ENCODE results near the gene C11orf52. TPM values are rescaled to one million over a fixed set of nuclear protein-coding genes. Genes with fewer than 3 reads are reported as not detected.
A peak's percentile ranks its signal among the peaks of the same experiment; 100 is the strongest.

Gene C11orf52
- total and polyA plus RNA-seq, 2 of the 13 experiments (the other 11 are each of a cell fraction or from before 2014, with no cell fraction given), result 7.4 to 11.0 TPM

- TF ChIP-seq ZSCAN9 (CRISPR knock-in tag; IDR thresholded peaks at IDR 0.05; ENCODE audit: borderline replicate concordance) (no peak), TAF15 (IDR thresholded peaks at IDR 0.05; ENCODE audit: low read depth, low read length, poor library complexity, severe bottlenecking) (no peak), ZSCAN5A (CRISPR knock-in tag; IDR thresholded peaks at IDR 0.05; ENCODE audit: borderline replicate concordance) (0 out of 2 replicates have a peak, but pooled peaks have one; percentile 45), ZFX (CRISPR knock-in tag; IDR thresholded peaks at IDR 0.05; ENCODE audit: low read depth) (no peak), SRSF1 (optimal IDR thresholded peaks at IDR 0.05; ENCODE audit: low read depth, low read length) (no peak), DNMT1 (CRISPR knock-in tag; IDR thresholded peaks at IDR 0.05) (no peak), NBN (conservative IDR thresholded peaks at IDR 0.05) (no peak), HOXA9 (CRISPR knock-in tag; IDR thresholded peaks at IDR 0.05; ENCODE audit: borderline replicate concordance) (no peak), DDIT3 (CRISPR knock-in tag; IDR thresholded peaks at IDR 0.05) (no peak), ZFP37 (CRISPR knock-in tag; IDR thresholded peaks at IDR 0.05; ENCODE audit: borderline replicate concordance) (no peak), ATRX (CRISPR knock-in tag; IDR thresholded peaks at IDR 0.05; ENCODE audit: borderline replicate concordance) (no peak), ERF (CRISPR knock-in tag; IDR thresholded peaks at IDR 0.05) (no peak), ZNF260 (CRISPR knock-in tag; IDR thresholded peaks at IDR 0.05; ENCODE audit: borderline replicate concordance, low read depth) (no peak), FOSL2 (CRISPR knock-in tag; IDR thresholded peaks at IDR 0.05) (no peak), SKI (IDR thresholded peaks at IDR 0.05; ENCODE audit: partially characterized antibody) (no peak), NR2F6 (IDR thresholded peaks at IDR 0.05) (peak; percentile 72; the same call in 1 of the 2 replicates), NR2F6 (CRISPR knock-in tag; IDR thresholded peaks at IDR 0.05) (peak; percentile 75), ZNF207 (IDR thresholded peaks at IDR 0.05; ENCODE audit: borderline replicate concordance) (no peak), ZNF12 (CRISPR knock-in tag; IDR thresholded peaks at IDR 0.05) (no peak), ZNF275 (CRISPR knock-in tag; IDR thresholded peaks at IDR 0.05; ENCODE audit: borderline replicate concordance) (no peak), ZNF496 (CRISPR knock-in tag; IDR thresholded peaks at IDR 0.05; ENCODE audit: insufficient replicate concordance) (no peak), ZBTB49 (CRISPR knock-in tag; IDR thresholded peaks at IDR 0.05; ENCODE audit: borderline replicate concordance) (no peak), MLX (CRISPR knock-in tag; IDR thresholded peaks at IDR 0.05) (no peak), NFIC (IDR thresholded peaks at IDR 0.05; ENCODE audit: low read length) (0 out of 2 replicates have a peak, but pooled peaks have one; percentile 28), FOSL1 (CRISPR knock-in tag; IDR thresholded peaks at IDR 0.05; ENCODE audit: borderline replicate concordance) (no peak), ZNF101 (CRISPR knock-in tag; IDR thresholded peaks at IDR 0.05; ENCODE audit: borderline replicate concordance, low read depth) (no peak)
Measured at GRCh38 chr11:111935317-111936039, 16.8 kb downstream of the C11orf52 start (continued).
